Measurements from ENCODE around the gene SCTR. TPM values are rescaled to one million over a fixed set of nuclear protein-coding genes. Genes with fewer than 3 reads are reported as not detected.

Gene SCTR
- polyA plus RNA-seq, 3 donors = not detected

GRCh38 chr2:119537792-119538191 lies 13.5 kb upstream of the SCTR start:
- H3K79me2 ChIP-seq (ENCODE audit: insufficient read depth, low read length) = no peaks in the 10 kb centered on the region
- H4K20me1 ChIP-seq (ENCODE audit: insufficient read depth, low read length) = no peaks in the 10 kb centered on the region
- no peak for DNase-seq
- no peak overlapping the region for H3K27ac Mint-ChIP-seq
- H3K9me3 Mint-ChIP-seq = peaks cover 7 to 28% (median 13%) of the 10 kb centered on the region in 7 donors
- H3K4me3 ChIP-seq (replicated peaks in 1 of 3; ENCODE audit: low read depth in 2 of 3, low read length in 3 of 3) = no peak overlapping the region
- no peak for TF ChIP-seq CTCF (IDR thresholded peaks at IDR 0.05)
- no peaks in the 10 kb centered on the region for H3K36me3 ChIP-seq (replicated peaks in 1 of 2; ENCODE audit: control insufficient read depth in 1 of 2, insufficient read depth in 2 of 2, low read length in 2 of 2)
- peaks cover 7 to 15% (median 12%) of the 10 kb centered on the region in 3 donors for H3K27me3 Mint-ChIP-seq (ENCODE audit: low read depth in 3 of 3)
- H3K9me3 ChIP-seq (replicated peaks in 1 of 2; ENCODE audit: control insufficient read depth in 1 of 2, insufficient read depth in 1 of 2, low read length in 2 of 2) = peaks cover 8 to 12% of the 10 kb centered on the region in 2 donors
- no peaks in the 10 kb centered on the region for H3K36me3 Mint-ChIP-seq
- intact Hi-C loops (cut with micrococcal nuclease) = no loop called here
- H3K4me2 ChIP-seq (replicated peaks; ENCODE audit: extremely low read depth, low read length, poor library complexity, severe bottlenecking) = no peak overlapping the region
- H3K4me1 ChIP-seq (ENCODE audit: control insufficient read depth in 1 of 2, insufficient read depth in 2 of 2, low read length in 2 of 2) = no peaks in the 10 kb centered on the region
- H3K27me3 ChIP-seq (ENCODE audit: control insufficient read depth in 2 of 2, insufficient read depth in 2 of 2, low read length in 2 of 2) = peaks cover 6 to 13% of the 10 kb centered on the region in 2 donors
- no peak overlapping the region for H2AFZ ChIP-seq (ENCODE audit: insufficient read depth, low read depth, low read length, poor library complexity, severe bottlenecking)
- H3K4me3 Mint-ChIP-seq = no peak overlapping the region
- no peak overlapping the region for H3K9ac ChIP-seq (ENCODE audit: insufficient read depth, low read length, poor library complexity, severe bottlenecking)
- H3K4me1 Mint-ChIP-seq = no peaks in the 10 kb centered on the region
- no peak overlapping the region for H3K27ac ChIP-seq (ENCODE audit: low read depth in 1 of 2, low read length in 2 of 2)

- no peaks in the 10 kb centered on the region for H3K36me3 Mint-ChIP-seq
- no peak for DNase-seq
- H3K4me3 ChIP-seq (replicated peaks in 1 of 3; ENCODE audit: low read depth in 2 of 3, low read length in 3 of 3) = no peak overlapping the region
- peaks cover 7 to 35% (median 15%) of the 10 kb centered on the region in 7 donors for H3K9me3 Mint-ChIP-seq
- intact Hi-C loops (cut with micrococcal nuclease) = no loop called here
- peaks cover under 1 to 3% of the 10 kb centered on the region in 2 donors for H3K27me3 ChIP-seq (ENCODE audit: control insufficient read depth in 2 of 2, insufficient read depth in 2 of 2, low read length in 2 of 2)
- H3K4me2 ChIP-seq (replicated peaks; ENCODE audit: extremely low read depth, low read length, poor library complexity, severe bottlenecking) = no peak overlapping the region
- no peak for TF ChIP-seq CTCF (IDR thresholded peaks at IDR 0.05)
- no peak overlapping the region for H3K27ac ChIP-seq (ENCODE audit: low read depth in 1 of 2, low read length in 2 of 2)
- H3K79me2 ChIP-seq (ENCODE audit: insufficient read depth, low read length) = no peaks in the 10 kb centered on the region
- no peak overlapping the region for H2AFZ ChIP-seq (ENCODE audit: insufficient read depth, low read depth, low read length, poor library complexity, severe bottlenecking)
- peaks cover 8 to 17% of the 10 kb centered on the region in 2 donors for H3K9me3 ChIP-seq (replicated peaks in 1 of 2; ENCODE audit: control insufficient read depth in 1 of 2, insufficient read depth in 1 of 2, low read length in 2 of 2)
- no peak overlapping the region for H3K27ac Mint-ChIP-seq
- no peaks in the 10 kb centered on the region for H4K20me1 ChIP-seq (ENCODE audit: insufficient read depth, low read length)
- H3K36me3 ChIP-seq (replicated peaks in 1 of 2; ENCODE audit: control insufficient read depth in 1 of 2, insufficient read depth in 2 of 2, low read length in 2 of 2) = no peaks in the 10 kb centered on the region
- H3K4me1 ChIP-seq (ENCODE audit: control insufficient read depth in 1 of 2, insufficient read depth in 2 of 2, low read length in 2 of 2) = no peaks in the 10 kb centered on the region
- WGBS (ENCODE audit: insufficient coverage) = 91% methylated on average over 1 of the region's 1 CpG
- H3K4me1 Mint-ChIP-seq = no peaks in the 10 kb centered on the region
- H3K27me3 Mint-ChIP-seq (ENCODE audit: low read depth in 3 of 3) = peaks cover 5 to 7% (median 7%) of the 10 kb centered on the region in 3 donors
- H3K9ac ChIP-seq (ENCODE audit: insufficient read depth, low read length, poor library complexity, severe bottlenecking) = no peak overlapping the region
- H3K4me3 Mint-ChIP-seq = no peak overlapping the region
Observed at GRCh38 chr2:119536707-119537106, 12.4 kb upstream of the SCTR start.

Measured in CD14-positive monocyte (primary cell).